Duodenal mucosa (tissue), 2 donors: ENCODE results near the gene ATG16L2.

Source experiments
- H3K27ac ChIP-seq: one replicate; pipeline ENCODE4 v1.7.0; 2013; ENCODE audit warnings: low read depth, low read length
- H3K27me3 ChIP-seq, 2 donors: one replicate each; pipeline ENCODE4 v1.7.0; 2013; ENCODE audit warnings: low read length in 2 of 2, control low read depth in 1 of 2; ENCODE audit not compliant: insufficient read depth in 2 of 2, control insufficient read depth in 1 of 2
- H3K36me3 ChIP-seq, 2 donors: one replicate each; pipeline ENCODE4 v1.7.0; 2013; ENCODE audit warnings: low read length in 2 of 2, control low read depth in 1 of 2; ENCODE audit not compliant: insufficient read depth in 2 of 2, control insufficient read depth in 1 of 2
- H3K4me1 ChIP-seq, 2 donors: one replicate each; pipeline ENCODE4 v1.7.0; 2013; ENCODE audit warnings: low read length in 2 of 2, control low read depth in 1 of 2; ENCODE audit not compliant: insufficient read depth in 2 of 2, control insufficient read depth in 1 of 2
- H3K4me3 ChIP-seq, 2 donors: one replicate each; pipeline ENCODE4 v1.7.0; 2013; ENCODE audit warnings: low read length in 2 of 2, low read depth in 1 of 2
- H3K9ac ChIP-seq, 2 donors: one replicate each; pipeline ENCODE4 v1.7.0; 2013; ENCODE audit warnings: low read length in 2 of 2, low read depth in 1 of 2
- H3K9me3 ChIP-seq, 2 donors: one replicate each; pipeline ENCODE4 v1.7.0; 2013; ENCODE audit warnings: low read length in 2 of 2, control low read depth in 1 of 2; ENCODE audit not compliant: control insufficient read depth in 1 of 2

Gene ATG16L2

DNA sequence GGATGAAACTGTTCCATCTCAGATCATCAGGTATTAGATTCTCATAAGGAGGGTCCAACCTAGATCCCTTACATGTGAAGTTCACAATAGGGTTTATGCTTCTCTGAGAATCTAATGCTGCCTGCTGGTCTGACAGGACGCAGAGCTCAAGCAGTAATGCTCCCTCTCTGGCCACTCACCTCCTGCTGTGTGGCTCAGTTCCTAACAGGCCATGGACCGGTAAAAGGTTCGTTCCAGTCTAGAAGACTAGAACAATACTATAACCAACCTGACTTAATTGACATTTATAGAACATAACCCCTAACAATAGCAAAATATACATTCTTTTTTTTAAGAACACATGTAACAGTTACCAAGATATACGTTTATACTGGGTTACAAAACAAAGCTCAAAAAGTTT lies 45.8 kb downstream of the ATG16L2 start:
- Histone ChIP-seq H3K27me3 (no peaks in the 10 kb centered on the region), H3K4me1 (no peaks in the 10 kb centered on the region), H3K9ac (no peak overlapping the region), H3K27ac (no peak overlapping the region), H3K4me3 (no peak overlapping the region), H3K36me3 (no peaks in the 10 kb centered on the region), H3K9me3 (no peaks in the 10 kb centered on the region)

DNA sequence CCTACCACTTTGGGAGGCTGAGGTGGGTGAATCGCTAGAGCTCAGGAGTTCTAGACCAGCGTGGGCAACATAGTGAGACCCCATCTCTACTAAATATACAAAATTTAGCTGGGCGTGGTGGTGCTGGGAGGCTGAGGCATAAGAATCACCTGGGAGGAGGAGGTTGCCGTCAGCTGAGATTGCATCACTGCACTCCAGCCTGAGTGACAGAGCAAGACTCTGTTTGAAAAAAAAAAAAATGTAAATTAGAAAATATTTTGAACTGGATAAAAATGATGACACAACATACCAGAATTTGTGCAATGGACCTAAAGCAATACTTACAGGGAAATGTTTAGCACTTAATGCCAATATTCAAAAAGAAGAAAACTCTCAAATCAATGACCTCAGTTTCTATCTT lies 46.4 kb downstream of the ATG16L2 start:
- Histone ChIP-seq H3K4me1 (no peaks in the 10 kb centered on the region), H3K27me3 (no peaks in the 10 kb centered on the region), H3K4me3 (no peak overlapping the region), H3K9me3 (no peaks in the 10 kb centered on the region), H3K27ac (no peak overlapping the region), H3K9ac (no peak overlapping the region), H3K36me3 (no peaks in the 10 kb centered on the region)

DNA sequence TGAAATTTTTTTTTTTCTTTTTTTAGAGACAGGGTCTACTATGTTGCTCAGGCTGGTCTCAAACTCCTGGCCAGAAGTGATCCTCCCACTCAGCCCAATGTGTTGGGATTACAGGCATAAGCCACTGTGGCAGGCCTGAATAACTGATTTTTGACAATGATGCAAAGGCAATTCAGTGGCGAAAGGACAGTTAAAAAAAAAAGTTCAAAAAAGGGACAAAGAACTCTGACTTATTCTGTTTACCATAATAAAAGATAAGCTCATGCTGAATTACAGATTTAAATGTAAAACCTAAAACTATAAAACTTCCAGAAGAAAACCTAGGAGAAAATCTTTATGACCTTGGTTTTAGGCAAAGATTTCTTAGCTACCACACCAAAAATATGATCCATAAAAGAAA lies 48.9 kb downstream of the ATG16L2 start:
- Histone ChIP-seq H3K27ac (no peak overlapping the region), H3K4me3 (no peak overlapping the region), H3K27me3 (no peaks in the 10 kb centered on the region), H3K9ac (no peak overlapping the region), H3K9me3 (no peaks in the 10 kb centered on the region), H3K36me3 (peaks cover 0 to 4% of the 10 kb centered on the region in 2 donors), H3K4me1 (no peaks in the 10 kb centered on the region)

DNA sequence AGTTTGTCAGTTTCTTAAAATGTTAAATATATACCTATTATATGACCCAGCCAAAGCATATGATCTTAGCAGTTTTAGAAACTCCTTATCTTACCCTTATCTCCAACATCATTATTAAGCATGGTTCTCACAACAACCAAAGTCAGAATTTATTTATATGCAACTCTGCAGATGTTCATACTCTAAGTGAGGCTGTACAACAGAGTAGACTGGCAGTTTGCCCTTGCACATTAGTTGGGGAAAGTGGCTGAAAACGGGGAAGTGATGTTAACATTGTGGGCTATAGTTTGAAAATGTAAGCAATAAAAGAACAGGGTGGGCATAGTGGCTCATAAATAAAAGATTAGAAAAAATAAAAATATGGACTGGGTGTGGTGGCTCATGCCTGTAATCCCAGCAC lies 49.7 kb downstream of the ATG16L2 start:
- peaks cover 0 to 4% of the 10 kb centered on the region in 2 donors for H3K36me3 ChIP-seq
- H3K27ac ChIP-seq, result no peak overlapping the region
- no peak overlapping the region for H3K4me3 ChIP-seq
- no peaks in the 10 kb centered on the region for H3K4me1 ChIP-seq
- no peak overlapping the region for H3K9ac ChIP-seq
- H3K9me3 ChIP-seq, result no peaks in the 10 kb centered on the region
- no peaks in the 10 kb centered on the region for H3K27me3 ChIP-seq

DNA sequence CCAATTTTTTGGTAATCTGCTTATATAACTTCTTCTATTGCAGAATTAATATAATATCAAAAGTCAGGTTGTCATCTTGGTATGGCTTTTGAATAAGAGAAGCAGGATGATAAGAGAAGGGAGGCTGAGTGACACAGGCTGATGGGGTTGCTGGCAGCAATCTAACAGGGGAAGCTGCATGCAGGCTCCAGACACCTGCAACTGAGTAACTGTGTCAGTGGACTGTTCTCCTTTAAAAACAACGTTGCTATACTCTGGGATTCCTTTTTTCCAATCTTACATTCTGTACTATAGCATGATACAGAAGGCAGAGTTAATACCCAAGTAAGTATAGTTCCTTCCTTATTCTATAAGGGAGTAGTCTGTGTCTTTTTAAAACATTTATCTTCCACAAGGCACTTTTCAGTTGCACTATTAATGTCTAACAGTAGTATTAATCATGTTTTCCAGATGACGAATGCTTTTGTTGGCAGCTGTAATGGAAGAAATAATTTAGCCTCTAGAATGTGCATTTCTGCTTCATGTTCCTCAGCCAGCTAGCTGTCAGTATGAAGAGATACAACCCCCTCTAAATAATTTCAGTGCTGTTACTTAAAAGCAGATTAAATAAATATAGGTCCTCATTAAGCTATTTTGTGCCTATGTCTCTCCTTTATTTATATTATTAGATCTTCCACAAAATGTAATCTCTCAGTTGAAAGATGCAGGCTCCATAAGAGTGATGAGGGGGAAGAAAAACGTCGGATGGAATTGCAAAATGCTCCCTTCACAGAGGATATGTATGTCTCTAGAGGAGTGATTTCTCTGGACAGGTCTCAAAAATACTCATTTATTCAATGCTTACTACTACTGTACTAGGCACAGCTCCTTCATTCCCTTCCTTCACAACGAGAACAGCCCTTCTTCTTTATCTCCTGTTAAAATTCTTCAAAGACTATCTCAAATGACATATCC lies 50.8 kb downstream of the ATG16L2 start:
- peaks cover 0 to 4% of the 10 kb centered on the region in 2 donors for H3K36me3 ChIP-seq
- no peaks in the 10 kb centered on the region for H3K27me3 ChIP-seq
- H3K27ac ChIP-seq, result no peak overlapping the region
- H3K9me3 ChIP-seq, result no peaks in the 10 kb centered on the region
- H3K9ac ChIP-seq, result no peak overlapping the region
- H3K4me3 ChIP-seq, result no peak overlapping the region
- H3K4me1 ChIP-seq, result no peaks in the 10 kb centered on the region

DNA sequence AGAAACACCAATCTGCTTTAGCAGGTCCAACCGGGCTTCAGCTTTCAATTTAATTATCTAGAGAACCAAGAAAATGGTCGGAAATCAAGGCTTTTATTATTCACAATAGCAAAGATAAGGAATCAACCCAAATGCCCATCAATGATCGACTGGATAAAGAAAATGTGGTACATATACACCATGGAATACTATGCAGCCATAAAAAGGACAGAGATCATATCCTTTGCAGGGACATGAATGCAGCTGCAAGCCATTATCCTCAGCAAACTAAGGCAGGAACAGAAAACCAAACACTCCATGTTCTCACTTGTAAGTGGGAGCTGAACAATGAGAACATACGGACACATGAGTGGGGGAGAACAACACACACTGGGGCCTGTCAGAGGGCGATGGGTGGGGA lies 53.8 kb downstream of the ATG16L2 start:
- Histone ChIP-seq H3K9ac (no peak overlapping the region), H3K27ac (no peak overlapping the region), H3K4me1 (no peaks in the 10 kb centered on the region), H3K27me3 (no peaks in the 10 kb centered on the region), H3K36me3 (peaks cover 0 to 4% of the 10 kb centered on the region in 2 donors), H3K9me3 (no peaks in the 10 kb centered on the region), H3K4me3 (no peak overlapping the region)

DNA sequence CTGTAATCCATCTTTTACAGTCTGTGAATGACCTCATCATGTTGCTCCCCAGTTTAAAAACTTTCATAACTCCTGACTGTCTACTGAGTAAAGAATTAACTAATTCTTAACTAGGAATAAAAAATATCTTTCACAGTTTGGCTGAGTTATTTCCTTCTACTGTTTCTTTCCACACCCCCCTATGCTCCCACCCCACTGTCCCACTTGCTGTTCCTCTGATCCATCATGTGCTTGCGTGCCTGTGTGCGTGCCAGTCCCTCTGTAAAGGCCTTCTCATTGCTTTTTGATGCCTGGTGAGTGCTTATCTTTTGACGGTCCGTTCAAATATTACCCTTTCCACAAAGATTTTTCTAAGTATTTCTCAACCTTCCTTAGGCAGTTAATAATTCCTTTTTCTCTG lies 55.6 kb downstream of the ATG16L2 start:
- peaks cover 0 to 9% of the 10 kb centered on the region in 2 donors for H3K36me3 ChIP-seq
- H3K4me1 ChIP-seq, result no peaks in the 10 kb centered on the region
- H3K27ac ChIP-seq, result no peak overlapping the region
- H3K4me3 ChIP-seq, result no peak overlapping the region
- H3K9ac ChIP-seq, result no peak overlapping the region
- H3K27me3 ChIP-seq, result no peaks in the 10 kb centered on the region
- H3K9me3 ChIP-seq, result no peaks in the 10 kb centered on the region

DNA sequence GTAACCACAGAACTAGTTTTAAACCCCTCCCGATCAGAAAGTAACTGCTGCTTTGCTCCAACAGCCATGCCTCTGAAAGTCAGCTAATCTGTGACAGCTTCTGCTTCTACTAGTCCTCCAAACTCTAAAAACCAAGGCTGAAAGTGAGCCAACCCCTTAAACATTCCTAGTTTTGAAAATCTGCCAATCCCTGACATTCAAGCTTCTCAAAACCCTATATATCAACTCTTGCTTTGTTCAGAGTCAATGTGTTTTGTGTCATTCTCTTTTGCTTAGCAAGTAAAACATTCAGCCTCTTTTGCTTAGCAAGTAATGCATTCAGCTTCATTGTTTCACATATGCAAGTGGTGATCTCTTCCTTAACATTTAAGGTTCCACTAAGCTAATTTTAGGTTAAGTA lies 56.9 kb downstream of the ATG16L2 start:
- Histone ChIP-seq H3K36me3 (peaks cover 0 to 9% of the 10 kb centered on the region in 2 donors), H3K4me1 (no peaks in the 10 kb centered on the region), H3K27me3 (no peaks in the 10 kb centered on the region), H3K9ac (no peak overlapping the region), H3K9me3 (no peaks in the 10 kb centered on the region), H3K4me3 (no peak overlapping the region), H3K27ac (no peak overlapping the region)

DNA sequence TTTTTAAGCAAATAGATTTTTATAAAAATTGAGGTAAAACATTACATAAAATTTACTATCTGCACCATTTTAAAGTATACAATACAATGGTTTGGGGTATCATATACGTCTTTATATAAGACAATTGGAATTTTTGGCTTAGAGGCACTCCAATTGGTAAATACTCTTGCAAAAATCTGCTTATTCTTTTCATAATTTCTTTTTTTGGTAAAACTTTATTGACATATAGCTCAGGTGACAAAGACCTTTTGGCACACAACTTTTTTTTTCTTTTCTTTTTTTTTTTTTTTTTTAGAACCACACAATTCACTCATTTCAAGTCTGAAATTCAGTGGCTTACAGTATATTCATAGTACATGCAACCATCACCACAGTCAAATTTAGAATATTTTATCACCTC lies 57.8 kb downstream of the ATG16L2 start:
- no peak overlapping the region for H3K9ac ChIP-seq
- no peak overlapping the region for H3K4me3 ChIP-seq
- no peaks in the 10 kb centered on the region for H3K9me3 ChIP-seq

DNA sequence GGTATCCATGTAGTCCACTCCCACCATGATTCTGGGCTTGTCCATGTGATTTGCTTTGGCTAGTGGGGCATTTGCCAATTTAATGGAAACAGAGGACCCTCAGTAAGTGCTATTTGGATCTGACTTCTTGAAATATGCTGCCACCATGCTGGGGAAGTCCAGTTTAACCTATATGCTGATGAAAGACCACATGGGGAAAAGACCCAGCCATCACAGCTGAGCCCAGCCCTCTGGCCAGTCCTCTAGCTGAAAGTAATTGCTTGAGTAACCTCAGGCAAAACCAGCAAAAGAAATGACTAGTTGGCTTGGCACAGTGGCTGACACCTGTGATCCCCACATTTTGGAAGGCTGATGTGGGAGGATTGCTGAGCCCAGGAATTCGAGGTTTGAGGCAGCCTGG lies 61.5 kb downstream of the ATG16L2 start:
- no peak overlapping the region for H3K4me3 ChIP-seq
- no peaks in the 10 kb centered on the region for H3K4me1 ChIP-seq
- no peaks in the 10 kb centered on the region for H3K27me3 ChIP-seq
- no peak overlapping the region for H3K9ac ChIP-seq
- no peak overlapping the region for H3K27ac ChIP-seq
- peaks cover 0 to 5% of the 10 kb centered on the region in 2 donors for H3K36me3 ChIP-seq
- H3K9me3 ChIP-seq, result no peaks in the 10 kb centered on the region

More for the DNA sequence above, 57.8 kb downstream of the ATG16L2 start:
- H3K36me3 ChIP-seq, result peaks cover 0 to 7% of the 10 kb centered on the region in 2 donors
- no peaks in the 10 kb centered on the region for H3K4me1 ChIP-seq
- no peak overlapping the region for H3K27ac ChIP-seq
- no peaks in the 10 kb centered on the region for H3K27me3 ChIP-seq
